ENCODE results near the gene NKAIN2.

The NKAIN2 gene

DNA sequence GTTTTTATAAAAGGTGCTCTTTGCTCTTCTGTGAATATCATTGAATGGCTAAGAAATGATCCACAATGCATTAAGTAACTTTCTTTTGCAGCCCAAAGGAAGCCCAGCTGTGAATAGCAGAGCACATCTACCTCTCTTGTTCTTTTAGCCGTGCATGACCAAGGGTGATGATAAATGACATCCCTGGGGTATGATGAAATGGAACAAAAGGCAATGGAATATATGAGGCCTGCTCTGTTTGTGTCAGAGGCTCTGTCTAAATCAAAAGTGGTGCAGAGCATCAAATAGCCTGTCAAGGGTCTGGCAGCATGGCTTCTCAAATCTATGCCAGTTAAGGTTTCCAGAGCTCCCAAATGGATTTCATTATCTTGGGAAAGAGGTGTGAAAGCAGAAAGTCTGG is 796.0 kb downstream of the NKAIN2 start:
- no peak for DNase-seq (ENCODE audit: low read depth)

DNA sequence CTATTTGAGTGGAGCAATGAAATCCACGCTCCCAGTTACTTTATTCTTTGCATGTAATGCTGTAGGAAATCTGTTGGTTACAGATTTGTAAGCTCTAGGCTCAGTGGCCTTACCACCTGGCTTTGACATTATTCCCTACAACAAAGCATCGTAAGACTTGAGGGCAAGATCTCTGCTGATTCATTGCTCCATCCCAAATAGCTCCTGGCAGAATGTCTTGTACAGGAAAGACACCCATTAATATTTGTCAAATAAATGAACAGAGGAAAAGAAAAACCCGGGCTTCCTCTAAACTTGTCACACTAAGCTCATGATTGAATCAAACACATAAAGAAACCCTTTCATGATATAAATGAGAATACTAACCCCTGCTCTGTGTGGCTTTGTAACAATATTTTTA is 801.1 kb downstream of the NKAIN2 start:
- DNase-seq (ENCODE audit: low read depth): no peak

DNA sequence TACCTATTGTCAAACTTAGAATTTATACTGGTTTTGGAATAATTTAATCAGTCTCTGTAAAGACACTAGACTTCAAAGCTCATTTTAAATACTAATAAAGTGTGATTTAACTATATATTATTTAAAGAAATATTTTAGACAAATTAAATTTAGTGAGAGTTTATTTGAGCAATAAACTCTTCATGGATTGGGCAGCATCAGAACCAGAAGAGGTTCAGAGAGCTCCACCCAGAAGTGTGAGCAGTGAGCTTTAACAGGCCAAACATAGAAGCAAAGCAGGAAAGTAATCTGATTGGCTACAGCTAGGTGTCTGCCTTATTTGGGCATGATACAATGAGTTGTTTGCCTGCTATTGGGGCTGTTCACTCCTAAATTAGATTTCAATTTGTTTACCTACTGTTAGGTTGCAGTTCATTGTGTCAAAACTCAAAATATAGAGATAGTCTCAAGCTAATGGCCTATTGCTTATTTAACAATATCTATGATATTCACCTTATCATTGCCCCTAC is 803.5 kb downstream of the NKAIN2 start:
- no peak for DNase-seq (ENCODE audit: low read depth)

DNA sequence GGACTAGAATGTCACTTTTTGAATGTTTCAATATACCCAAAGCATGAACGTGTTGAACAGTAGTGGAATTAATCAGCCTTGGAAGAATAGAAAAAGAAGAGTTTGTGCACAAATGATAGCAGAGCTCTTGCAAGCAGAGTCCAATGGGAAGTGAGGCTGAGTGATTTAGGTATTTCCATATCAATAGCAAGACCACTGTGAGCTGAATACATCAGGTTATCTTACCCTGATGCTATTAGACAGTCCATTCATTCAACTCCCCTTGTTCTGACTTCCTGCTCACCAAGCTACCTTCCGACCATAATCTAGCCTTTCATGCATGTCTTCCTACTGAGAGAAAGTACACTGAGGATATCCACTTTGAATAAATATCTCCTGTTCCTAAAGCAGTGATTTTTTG is 809.4 kb downstream of the NKAIN2 start:
- no peak for DNase-seq (ENCODE audit: low read depth)

DNA sequence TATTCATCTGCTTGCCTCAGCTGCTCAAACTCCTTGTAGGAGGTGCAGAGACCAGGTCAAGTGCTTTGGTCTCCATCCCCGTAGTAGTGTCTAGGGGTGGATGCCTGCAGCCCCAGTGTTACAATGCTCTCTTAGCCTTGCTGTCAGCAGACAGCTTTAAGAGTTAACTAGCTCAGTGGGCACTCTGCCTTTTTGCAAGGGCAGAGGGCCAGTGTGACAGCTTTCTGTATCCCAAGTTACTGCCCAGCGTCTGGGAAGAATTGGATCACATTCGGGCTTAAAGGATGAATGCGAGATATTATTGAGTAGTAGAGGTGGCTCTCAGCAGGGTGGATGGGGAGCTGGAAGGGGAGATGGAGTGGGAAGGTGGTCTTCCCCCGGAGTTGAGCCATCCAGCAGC is 818.7 kb downstream of the NKAIN2 start:
- DNase-seq (ENCODE audit: low read depth): no peak

DNA sequence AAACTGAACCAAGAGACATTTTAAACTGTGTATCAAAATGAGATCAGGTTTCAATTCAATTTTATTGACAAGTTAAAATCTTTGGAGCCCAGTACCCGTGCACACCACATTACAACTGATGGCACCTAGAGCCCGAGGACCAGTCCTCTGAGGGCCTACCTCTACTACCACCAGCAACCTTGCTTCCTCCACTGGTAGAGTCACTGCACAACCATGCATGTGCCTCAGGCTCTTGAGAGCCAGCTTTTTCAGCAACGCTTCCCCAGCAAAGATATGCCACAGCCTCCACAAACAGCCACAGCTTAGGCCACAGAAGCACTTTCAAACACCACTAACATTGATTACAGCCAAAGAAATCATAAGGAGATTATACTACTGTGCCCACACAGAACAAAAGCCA is 830.0 kb downstream of the NKAIN2 start:
- DNase-seq (ENCODE audit: low read depth): no peak

DNA sequence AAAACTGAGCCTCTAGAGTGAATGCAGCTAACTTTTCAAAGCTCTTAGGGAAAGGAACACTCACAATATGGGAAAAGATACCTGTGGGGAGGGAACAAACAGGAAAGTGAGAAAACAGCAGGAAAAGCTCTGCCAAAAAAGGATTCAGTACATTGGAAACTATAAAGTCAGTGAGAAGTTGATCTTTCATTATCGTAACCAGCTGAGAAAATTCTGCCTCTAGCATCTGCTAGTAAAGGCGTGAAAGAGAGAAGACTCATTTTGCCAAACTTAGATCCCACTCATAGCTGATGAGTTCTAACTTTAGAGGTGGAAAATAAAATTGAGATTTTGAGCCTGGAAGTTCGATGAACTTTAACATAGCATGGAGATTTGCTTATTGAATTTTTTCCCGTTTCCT is 836.8 kb downstream of the NKAIN2 start:
- no peak for DNase-seq (ENCODE audit: low read depth)

DNA sequence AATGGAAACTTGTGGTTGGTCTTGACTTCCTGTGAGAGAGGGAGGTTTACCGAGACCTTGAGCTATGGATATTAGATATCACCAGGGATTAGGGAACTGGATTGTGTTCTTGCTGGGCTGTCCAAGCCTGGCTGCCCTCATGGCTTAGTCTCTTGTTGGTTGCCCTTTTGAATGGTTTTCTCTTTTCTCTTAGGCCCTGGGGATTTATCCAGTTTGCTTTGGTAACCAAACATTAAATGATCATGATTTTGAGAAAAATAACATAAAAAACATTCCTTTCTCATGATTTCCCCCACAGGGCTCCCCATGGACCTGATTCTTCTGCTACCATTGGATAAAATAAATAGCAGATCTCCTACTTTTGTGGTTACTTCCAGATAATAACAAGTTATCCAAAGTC is 852.2 kb downstream of the NKAIN2 start:
- no peak for DNase-seq (ENCODE audit: low read depth)

DNA sequence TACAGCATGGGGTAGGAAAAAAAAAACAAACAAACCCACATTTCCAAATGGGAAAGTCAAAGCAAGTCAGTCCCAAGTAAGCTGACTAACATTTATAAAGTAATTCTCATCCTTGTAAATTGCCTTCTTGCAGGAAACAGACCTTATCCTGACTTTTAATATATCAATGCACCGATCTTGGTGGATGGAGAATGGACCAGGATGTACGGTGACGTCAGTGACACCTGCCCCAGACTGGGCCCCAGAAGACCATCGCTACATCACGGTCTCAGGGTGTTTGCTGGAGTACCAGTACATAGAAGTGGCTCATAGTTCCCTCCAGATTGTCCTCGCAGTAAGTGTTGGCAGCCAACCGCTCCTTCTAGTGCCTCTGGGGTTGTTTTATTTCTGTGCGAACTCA is 854.4 kb downstream of the NKAIN2 start:
- no peak for DNase-seq (ENCODE audit: low read depth)

DNA sequence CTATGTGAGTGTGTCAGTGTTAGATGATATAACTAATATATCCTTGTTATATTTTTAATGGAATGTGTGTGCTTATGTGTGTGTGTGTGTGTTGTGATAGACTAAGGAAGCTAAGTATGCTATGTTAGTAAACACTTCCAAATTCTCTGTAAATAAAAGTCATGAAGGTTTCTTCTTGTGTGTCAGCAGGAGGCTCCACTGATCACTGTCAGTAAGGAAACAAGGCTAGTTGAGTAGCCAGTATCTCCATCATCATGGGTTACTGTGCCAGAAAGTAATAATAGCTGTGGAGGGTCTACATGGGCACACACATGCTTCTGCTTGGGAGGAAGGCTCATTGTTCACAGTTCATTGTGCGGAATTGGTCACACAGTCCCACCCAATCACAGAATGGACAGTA is 855.8 kb downstream of the NKAIN2 start:
- DNase-seq (ENCODE audit: low read depth): no peak

DNA sequence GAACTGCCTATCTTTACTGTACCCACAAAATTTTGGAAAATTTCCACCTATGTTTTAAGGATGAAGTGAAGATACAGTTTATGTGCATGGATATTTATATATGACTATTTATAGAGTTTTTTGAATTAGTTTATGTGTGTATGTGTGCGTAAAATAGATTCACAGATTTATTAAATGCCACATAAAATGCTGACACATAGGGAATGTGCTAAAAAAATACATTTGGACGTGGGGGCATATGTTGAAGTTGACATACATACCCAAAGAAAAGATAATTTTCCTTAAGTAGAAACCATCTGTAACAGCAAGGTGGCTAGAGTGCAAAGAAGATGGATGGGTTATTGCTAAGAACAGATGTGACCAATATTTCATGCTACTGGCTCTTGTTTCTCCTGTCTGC is 856.5 kb downstream of the NKAIN2 start:
- DNase-seq (ENCODE audit: low read depth): no peak

DNA sequence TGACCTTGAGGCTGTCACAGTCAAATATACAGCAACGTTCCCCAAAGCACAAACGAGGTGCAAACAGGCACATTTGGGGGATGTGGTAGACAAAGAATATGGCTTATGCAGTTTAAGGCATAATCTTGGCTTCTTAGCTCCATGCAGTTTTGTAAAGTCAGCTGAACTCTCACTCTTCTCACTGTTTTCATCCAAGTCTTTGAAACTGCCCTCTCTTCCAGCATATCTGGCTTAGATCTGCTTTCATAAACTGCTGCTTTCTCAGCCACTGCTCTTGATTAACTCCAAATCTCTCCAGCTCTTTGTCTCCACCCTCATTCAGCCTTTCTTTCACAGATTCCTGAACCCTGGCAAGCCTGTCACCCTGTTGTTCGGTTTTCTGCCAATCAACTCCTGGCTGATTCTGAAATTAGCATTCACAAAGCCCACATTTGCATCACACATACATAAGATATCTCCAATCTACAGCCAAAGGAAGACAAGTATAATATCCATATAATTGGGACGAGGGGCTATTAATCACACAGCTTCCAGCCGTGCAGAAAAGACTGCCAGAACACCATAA is 857.5 kb downstream of the NKAIN2 start:
- DNase-seq (ENCODE audit: low read depth): no peak

DNA sequence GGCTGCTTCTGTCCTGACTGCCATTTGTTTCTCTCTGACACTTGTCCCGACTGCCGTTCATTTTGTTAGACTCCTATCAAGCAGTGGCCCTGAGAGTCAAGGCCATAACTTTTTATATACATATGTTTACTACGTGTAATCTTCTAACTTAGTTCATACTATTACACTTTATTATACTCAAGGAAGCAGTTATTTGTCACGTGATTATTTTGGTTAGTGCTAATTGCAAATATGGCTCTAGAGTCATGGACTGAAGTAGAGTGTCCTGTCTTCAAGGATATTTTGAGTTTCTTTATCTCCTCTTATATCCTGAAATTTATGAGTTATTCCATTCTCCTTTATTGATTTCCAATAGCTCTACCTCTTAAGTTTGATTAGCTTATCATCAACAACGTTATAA is 864.4 kb downstream of the NKAIN2 start:
- DNase-seq (ENCODE audit: low read depth): no peak

DNA sequence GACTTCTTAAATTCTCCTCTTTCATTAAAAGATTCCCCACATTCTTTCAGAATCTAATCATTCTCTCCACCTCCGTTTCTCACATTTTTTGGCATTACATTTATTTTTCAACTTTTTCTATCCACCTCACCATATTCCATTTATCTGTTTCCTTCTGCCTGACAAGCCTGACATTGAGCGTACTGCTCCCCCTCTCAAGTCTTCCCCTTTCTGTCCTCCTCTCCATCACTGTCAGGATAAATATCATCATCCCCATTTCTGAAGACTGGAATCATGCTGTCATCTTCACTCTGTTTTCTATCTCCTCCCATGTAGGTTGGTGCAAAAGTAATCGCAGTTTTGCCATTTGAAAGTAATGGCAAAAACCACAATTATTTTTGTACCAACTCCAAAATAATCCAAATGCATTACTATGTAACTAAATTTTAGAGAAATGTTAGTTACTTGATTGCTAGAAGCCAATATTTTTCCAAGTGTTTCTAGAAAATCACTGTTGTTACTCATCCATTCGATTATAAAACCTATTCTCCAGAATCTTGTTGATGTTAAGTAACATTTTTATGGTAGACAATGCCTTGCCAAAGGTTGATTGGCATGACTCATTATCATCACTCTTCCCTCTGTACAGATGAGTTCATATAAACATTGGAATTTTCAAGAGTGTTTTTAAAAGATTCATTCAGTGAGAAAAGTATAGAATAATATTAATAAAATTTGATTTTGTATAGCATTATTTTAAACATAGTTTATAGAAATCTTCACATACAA is 866.2 kb downstream of the NKAIN2 start:
- DNase-seq (ENCODE audit: low read depth): no peak

DNA sequence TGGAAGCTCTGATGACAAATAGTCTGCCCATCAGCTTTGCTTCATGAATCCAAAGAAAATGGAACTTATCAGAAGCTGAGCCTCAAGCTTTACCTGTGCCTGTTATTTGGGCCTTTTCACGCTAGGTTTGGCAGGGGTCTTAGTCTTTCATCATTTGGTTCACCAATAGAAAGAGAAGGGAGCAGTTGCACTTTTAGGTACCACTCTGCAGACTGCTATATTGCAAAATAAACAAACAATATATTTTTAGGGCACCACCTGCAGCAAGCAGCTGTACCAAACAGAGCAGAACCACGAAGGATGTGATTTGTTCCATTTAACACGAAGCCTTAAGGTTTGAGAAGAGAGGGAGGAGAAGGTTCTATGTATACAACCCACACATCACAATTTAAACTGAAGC is 867.1 kb downstream of the NKAIN2 start:
- DNase-seq (ENCODE audit: low read depth): no peak

DNA sequence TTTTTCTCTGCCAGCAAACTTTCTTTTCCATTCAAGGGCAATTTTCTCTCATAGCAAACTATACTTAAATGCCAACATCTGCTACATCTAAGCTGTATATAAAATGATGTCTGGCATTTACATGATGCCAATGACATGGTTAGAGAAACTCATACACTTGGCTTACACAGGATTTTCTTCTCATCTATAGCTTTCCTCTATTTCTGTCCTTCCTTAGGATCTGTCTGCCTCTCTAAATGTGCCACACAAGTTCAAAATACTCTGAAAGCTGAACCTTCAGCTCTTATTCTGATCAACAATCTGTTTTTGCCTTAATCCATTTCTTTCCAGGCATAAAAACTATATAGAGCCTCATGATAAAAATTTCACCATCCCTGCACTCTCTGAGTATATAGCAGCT is 867.7 kb downstream of the NKAIN2 start:
- DNase-seq (ENCODE audit: low read depth): no peak

DNA sequence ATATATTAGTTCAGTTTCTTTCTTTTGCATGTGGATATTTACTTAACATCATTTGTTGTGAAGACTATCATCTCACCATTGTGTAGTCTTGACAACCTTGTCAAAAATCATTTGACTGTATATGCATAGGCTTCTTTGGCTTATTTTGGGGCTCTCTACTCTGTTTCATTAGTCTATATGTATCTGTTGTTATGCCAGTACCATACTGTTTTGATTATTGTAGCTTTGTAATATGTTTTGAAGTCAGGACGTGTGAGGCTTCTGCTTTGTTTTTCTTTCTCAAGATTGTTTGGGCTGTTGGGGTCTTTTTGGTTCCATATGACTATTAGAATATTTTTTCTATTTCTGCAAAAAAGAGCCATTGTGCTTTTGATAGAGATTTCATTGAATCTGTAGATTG is 870.4 kb downstream of the NKAIN2 start:
- no peak for DNase-seq (ENCODE audit: low read depth)

DNA sequence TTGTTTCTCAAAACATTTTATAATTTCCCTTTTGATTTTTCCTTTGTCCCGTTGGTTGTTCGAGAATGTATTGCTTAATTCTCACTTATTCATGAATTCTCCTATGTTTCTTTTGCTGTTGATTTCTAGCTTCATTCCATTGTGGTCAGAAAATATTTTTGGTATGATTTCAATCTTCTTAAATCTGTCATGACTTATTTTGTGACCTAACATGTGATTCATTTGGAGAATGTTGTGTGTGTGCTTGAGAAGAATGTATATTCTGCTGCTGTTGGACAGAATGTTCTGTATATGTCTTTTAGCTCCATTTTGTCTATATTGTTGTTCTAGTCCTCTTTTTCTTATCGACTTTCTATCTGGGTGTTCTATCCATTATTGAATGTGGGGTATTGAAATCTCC is 872.4 kb downstream of the NKAIN2 start:
- no peak for DNase-seq (ENCODE audit: low read depth)

DNA sequence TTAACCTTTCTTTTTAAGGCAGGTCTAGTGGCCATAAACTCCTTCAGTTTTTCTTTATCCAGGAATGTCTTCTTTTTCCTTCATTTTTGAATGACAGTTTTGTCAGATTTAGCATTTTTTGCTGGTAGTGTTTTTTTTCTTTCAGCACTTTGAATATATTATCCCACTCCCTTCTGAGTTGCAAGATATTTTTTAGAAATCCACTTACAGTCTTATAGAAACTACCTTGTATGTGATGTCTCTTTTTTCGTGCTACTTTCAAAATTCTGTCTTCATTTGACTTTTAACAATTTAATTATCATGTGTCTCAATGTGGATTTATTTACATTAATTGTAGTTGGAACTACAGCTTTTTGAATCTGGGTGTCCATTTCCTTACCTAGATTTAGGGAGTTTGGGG is 874.2 kb downstream of the NKAIN2 start:
- no peak for DNase-seq (ENCODE audit: low read depth)

DNA sequence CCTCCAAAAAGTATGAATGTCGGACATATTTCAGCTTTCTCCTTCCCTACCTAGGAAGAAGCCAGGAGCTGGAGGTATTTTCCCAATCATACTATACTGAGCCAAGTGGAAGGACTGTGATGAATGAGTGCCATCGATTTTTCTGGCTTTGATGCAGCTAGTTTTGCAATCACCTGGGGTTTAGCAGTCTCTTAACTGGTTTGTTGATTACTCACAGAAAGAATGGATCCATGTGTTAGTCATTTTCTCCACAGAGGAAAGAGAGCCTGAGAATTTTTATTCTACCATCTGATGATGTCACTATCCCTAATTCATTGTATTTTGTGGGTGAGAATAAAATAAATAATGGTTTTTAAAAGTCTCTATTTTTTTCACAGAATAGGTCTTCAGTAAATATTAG is 875.7 kb downstream of the NKAIN2 start:
- DNase-seq (ENCODE audit: low read depth): no peak

DNA sequence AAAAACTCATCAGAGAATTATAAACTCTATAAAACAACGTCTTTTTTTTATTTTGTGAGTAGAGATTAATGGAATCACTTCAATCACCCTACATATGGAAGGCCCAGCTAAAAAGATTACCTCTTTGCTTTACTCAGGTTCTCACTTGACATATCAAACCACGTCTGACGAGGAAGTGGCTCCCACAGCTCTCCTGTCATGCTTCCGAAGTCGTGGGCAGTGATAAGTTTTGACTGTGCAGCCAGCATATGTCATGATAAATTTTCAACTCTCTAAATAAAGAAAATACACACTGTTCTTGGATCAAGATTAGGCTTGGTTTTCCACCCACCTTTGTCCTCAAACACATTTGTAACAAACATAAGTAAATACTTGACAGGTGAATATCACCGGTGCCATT is 879.1 kb downstream of the NKAIN2 start:
- DNase-seq (ENCODE audit: low read depth): no peak

DNA sequence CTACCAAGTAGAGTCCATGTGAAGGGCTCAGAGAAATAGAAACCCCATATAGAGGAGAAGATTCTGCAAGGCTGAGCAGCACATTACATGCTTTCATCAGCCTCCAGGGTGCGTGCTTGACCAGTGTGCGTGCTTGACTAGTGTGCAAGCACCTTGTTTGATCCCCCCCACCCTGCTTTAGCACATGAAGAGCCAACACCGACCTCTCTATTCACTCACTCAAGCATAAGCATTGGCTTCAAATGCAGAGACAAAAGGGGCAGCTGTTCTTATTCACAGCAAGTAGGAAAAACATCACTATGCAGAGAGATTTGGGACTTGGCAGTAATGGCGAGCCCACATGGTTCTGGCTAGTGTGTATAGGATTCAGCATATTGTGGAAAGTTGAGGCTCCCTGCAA is 879.8 kb downstream of the NKAIN2 start:
- no peak for DNase-seq (ENCODE audit: low read depth)

DNA sequence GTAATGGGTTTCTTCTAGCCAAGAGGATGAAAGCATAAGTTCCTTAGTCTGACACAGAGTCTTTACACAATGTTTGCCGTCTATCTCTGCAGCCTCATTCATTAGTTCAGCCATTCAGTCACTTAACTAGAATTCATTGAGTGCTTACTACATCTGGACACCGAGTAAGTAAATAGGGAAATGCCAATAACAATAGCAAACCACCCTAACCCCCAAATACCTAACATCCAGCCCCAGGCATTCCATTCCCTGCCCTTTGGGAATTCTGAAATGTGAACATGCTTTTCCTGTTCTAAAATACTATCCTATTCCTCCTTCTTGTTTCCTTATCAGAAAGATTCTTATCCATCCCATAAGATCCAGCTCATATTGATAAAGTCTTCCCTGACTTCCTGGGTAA is 881.0 kb downstream of the NKAIN2 start:
- no peak for DNase-seq (ENCODE audit: low read depth)

DNA sequence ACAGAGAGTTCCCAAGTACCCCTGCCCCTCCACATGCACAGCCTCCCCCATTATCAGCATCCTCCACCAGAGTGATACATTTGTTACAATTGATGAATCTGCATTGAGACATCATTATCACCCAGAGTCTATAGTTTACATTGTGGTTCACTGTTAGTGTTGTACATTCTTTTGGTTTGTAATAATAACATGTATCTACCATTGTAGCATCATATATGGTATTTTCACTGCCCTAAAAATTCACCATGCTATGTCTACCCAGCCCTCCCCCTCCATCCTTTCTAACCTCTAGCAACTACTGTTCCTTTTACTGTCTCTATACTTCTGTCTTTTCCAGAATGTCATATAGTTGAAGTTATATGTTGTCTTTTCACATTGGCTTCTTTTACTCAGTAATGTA is 884.7 kb downstream of the NKAIN2 start:
- no peak for DNase-seq (ENCODE audit: low read depth)

All from T follicular helper cell (primary cell).